ENCODE results near the gene ADAMTSL3. TPM values are rescaled to one million over a fixed set of nuclear protein-coding genes. Genes with fewer than 3 reads are reported as not detected.

ADAMTSL3 gene
- total RNA-seq, 6 experiments from 2014 or later, result 7.5 to 28.7 (median 14.0) TPM

GRCh38 chr15:83848315-83849050 lies 194.6 kb downstream of the ADAMTSL3 start:
- Histone ChIP-seq H3K4me3 (no peak overlapping the region), H3K27ac (peak overlapping the region in 2 of 3 donors; percentile 33 to 51), H3K36me3 (no peaks in the 10 kb centered on the region), H3K27me3 (no peaks in the 10 kb centered on the region), H3K9me3 (no peaks in the 10 kb centered on the region), H3K4me1 (peaks cover 0 to 20% (median 7%) of the 10 kb centered on the region in 4 donors)
- DNase-seq, result no peak
- intact Hi-C loops (cut with DNase I), result no loop called here
- peak; percentile 49 to 69 (median 54) for ATAC-seq
- no peak for TF ChIP-seq POLR2A (IDR thresholded peaks at IDR 0.05)
- TF ChIP-seq CTCF (IDR thresholded peaks at IDR 0.05), result no peak
- WGBS (ENCODE audit: insufficient coverage, low coverage, low lambda C conversion rate, missing lambda C conversion rate), result 43% methylated on average over 2 of the region's 2 CpGs

GRCh38 chr15:83850015-83850414 lies 196.1 kb downstream of the ADAMTSL3 start:
- Histone ChIP-seq H3K4me3 (no peak overlapping the region), H3K4me1 (peaks cover 0 to 16% (median 8%) of the 10 kb centered on the region in 4 donors), H3K27me3 (no peaks in the 10 kb centered on the region), H3K27ac (no peak overlapping the region), H3K36me3 (no peaks in the 10 kb centered on the region), H3K9me3 (no peaks in the 10 kb centered on the region)
- WGBS (ENCODE audit: insufficient coverage, low coverage, low lambda C conversion rate, missing lambda C conversion rate), result 69% methylated on average over 5 of the region's 5 CpGs
- intact Hi-C loops (cut with DNase I), result loop anchor here in 1 of 2 donors (10.0 kb wide), 1 partner anchor 75 kb away; no protein-coding TSS in a partner anchor
- no peak for TF ChIP-seq CTCF (IDR thresholded peaks at IDR 0.05)
- TF ChIP-seq POLR2A (IDR thresholded peaks at IDR 0.05), result no peak
- ATAC-seq (no peak), DNase-seq (no peak)

- no peak overlapping the region for H3K27ac ChIP-seq
- DNase-seq, result no peak
- intact Hi-C loops (cut with DNase I), result loop anchor here in 1 of 2 donors (10.0 kb wide), 1 partner anchor 74 kb away; no protein-coding TSS in a partner anchor
- 79% methylated on average over 8 of the region's 8 CpGs for WGBS (ENCODE audit: insufficient coverage, low coverage, low lambda C conversion rate, missing lambda C conversion rate)
- no peak overlapping the region for H3K4me3 ChIP-seq
- H3K4me1 ChIP-seq, result peaks cover 0 to 13% (median 8%) of the 10 kb centered on the region in 4 donors
- no peak for TF ChIP-seq POLR2A (IDR thresholded peaks at IDR 0.05)
- TF ChIP-seq CTCF (IDR thresholded peaks at IDR 0.05), result no peak
- no peaks in the 10 kb centered on the region for H3K27me3 ChIP-seq
- H3K36me3 ChIP-seq, result no peaks in the 10 kb centered on the region
- ATAC-seq, result no peak
- no peaks in the 10 kb centered on the region for H3K9me3 ChIP-seq
Measured at GRCh38 chr15:83850501-83851245, 196.8 kb downstream of the ADAMTSL3 start.

GRCh38 chr15:83853232-83853631 lies 199.3 kb downstream of the ADAMTSL3 start:
- no peak for TF ChIP-seq POLR2A (IDR thresholded peaks at IDR 0.05)
- no peak for TF ChIP-seq CTCF (IDR thresholded peaks at IDR 0.05)
- DNase-seq (no peak), ATAC-seq (no peak)
- H3K36me3 ChIP-seq, result no peaks in the 10 kb centered on the region
- no peaks in the 10 kb centered on the region for H3K27me3 ChIP-seq
- 100% methylated on average over 1 of the region's 1 CpG for WGBS (ENCODE audit: insufficient coverage, low coverage, low lambda C conversion rate, missing lambda C conversion rate)
- intact Hi-C loops (cut with DNase I), result loop anchor here in 1 of 2 donors (10.0 kb wide), 1 partner anchor 72 kb away; no protein-coding TSS in a partner anchor
- H3K4me1 ChIP-seq, result peaks cover 0 to 23% (median 2%) of the 10 kb centered on the region in 4 donors
- H3K4me3 ChIP-seq, result no peak overlapping the region
- no peaks in the 10 kb centered on the region for H3K9me3 ChIP-seq
- no peak overlapping the region for H3K27ac ChIP-seq
